NCI-H187 (cell line): Measurements from ENCODE around the gene MESP1.

Source experiments
- DNase-seq, 2 experiments: peaks; one replicate each; lab custom pipeline; 2025; lab: John Stamatoyannopoulos, UW

The MESP1 gene

GRCh38 chr15:89723031-89723430, 28.0 kb downstream of the MESP1 start:
- DNase-seq, result no peak

DNA sequence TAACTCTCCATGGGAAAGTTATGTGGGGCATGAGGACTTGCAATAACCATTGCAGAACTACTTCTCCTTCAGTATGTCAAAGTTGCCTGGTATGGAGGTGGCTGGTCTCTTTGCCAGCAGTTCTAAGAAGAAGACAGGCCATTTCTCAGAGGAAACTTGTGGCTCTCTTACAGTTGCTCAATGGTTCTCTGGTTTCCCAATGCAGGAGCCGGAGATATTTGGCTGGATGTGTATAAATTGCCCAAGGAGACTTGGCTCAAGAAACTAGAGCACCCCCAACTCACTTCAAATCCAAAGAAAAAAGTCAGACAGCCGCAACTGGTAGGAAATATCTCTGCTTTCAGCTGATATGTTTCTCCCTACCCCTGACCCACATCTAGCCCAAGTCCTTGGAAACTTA, 36.3 kb downstream of the MESP1 start:
- DNase-seq, result no peak

GRCh38 chr15:89707577-89707976, 43.5 kb downstream of the MESP1 start:
- DNase-seq, result no peak

DNA sequence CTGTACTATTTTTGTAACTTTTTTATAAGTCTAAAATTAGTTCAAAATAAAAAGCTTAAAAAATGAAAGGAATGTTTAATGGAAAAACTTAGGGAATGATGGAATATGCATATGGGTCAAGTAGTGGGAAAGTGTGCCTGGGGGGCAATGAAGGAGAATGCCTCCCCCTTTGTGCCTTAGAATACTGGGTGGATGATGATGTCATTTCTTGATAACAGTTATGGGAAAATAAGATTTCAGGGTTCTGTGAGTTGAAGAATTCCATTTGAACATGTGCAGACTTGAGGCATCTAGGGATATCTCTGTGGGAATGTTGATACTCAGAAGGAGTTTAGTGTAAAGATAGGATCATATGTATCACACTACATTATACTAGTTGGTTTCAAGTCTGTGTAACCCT, 46.6 kb downstream of the MESP1 start:
- DNase-seq, result no peak
